K562 (cell line): ENCODE measurements around the gene SLC39A9.

Experiments
- ADNP ChIP-seq: fragments of 200-800 bp; sonication (Bioruptor generic); IDR thresholded peaks from 2 replicates; pipeline ENCODE4 v1.6.1; 2016; ENCODE audit warnings: missing genetic modification characterization, missing compliant biosample characterization
- CBX8 ChIP-seq: fragments of 200-600 bp; sonication (generic); IDR thresholded peaks from 2 replicates; pipeline ENCODE4 v1.6.1; 2012; ENCODE audit warnings: borderline replicate concordance, mixed run types, low read depth, mild to moderate bottlenecking, moderate library complexity, mixed read lengths, low read length, control low read depth, inconsistent platforms; ENCODE audit not compliant: poor library complexity, severe bottlenecking; ENCODE audit errors: extremely low read depth
- EP300 ChIP-seq: IDR thresholded peaks from 2 replicates; pipeline ENCODE4 v1.6.1; 2012; ENCODE audit warnings: low read length, improper control_type of control experiment
- ETV6 ChIP-seq, 3 experiments: fragments of 150-350 bp in 1 of 3; sonication (generic) in 1 of 3; formaldehyde crosslinking in 1 of 3; IDR thresholded peaks; 2 replicates each; pipeline versions ENCODE4 v1.6.1 to v1.8.0; 2014 to 2022; ENCODE audit warnings: borderline replicate concordance in 2 of 3, low read depth in 2 of 3, antibody characterized with exemption in 1 of 3, low read length in 1 of 3, mild to moderate bottlenecking in 1 of 3, missing genetic modification reagents in 1 of 3
- MAX ChIP-seq: sonication (generic); formaldehyde crosslinking; IDR thresholded peaks from 2 replicates; pipeline ENCODE4 v1.9.0; 2022; ENCODE audit warnings: mild to moderate bottlenecking, missing genetic modification reagents
- MYBL2 ChIP-seq, 2 experiments: fragments of 450-650 bp in 1 of 2; sonication (generic) in 1 of 2; formaldehyde crosslinking in 1 of 2; IDR thresholded peaks; 2 replicates each; pipeline versions ENCODE4 v1.6.1 to v1.8.1; 2017 to 2022; ENCODE audit warnings: borderline replicate concordance in 1 of 2, inconsistent platforms in 1 of 2, low read depth in 1 of 2, mild to moderate bottlenecking in 1 of 2, missing genetic modification reagents in 1 of 2, moderate library complexity in 1 of 2
- NFE2L1 ChIP-seq: fragments of 450-650 bp; IDR thresholded peaks from 2 replicates; pipeline ENCODE4 v1.6.1; 2016; ENCODE audit warnings: missing genetic modification characterization, low read depth, mild to moderate bottlenecking, missing compliant biosample characterization, moderate library complexity, borderline replicate concordance
- NRF1 ChIP-seq, 2 experiments: fragments of 450-650 bp; IDR thresholded peaks in 1 of 2; conservative IDR thresholded peaks in 1 of 2; 2 replicates each; pipeline ENCODE4 v1.6.1; 2014; ENCODE audit warnings: mild to moderate bottlenecking in 2 of 2
- POLR2AphosphoS5 ChIP-seq: IDR thresholded peaks from 2 replicates; pipeline ENCODE4 v1.6.1; 2011; ENCODE audit warnings: mild to moderate bottlenecking, low read depth, low read length, moderate library complexity; ENCODE audit not compliant: control insufficient read depth, insufficient read depth
- ZBTB8A ChIP-seq: fragments of 450-650 bp; IDR thresholded peaks from 2 replicates; pipeline ENCODE4 v1.6.1; 2018; ENCODE audit warnings: mild to moderate bottlenecking, moderate library complexity; ENCODE audit not compliant: partially characterized antibody
- ZZZ3 ChIP-seq: fragments of 450-650 bp; IDR thresholded peaks from 2 replicates; pipeline ENCODE4 v1.6.1; 2016; ENCODE audit warnings: antibody characterized with exemption, mild to moderate bottlenecking, moderate library complexity
- TF ChIP-seq, protein P1 (sequence below), 3 experiments: IDR thresholded peaks in 2 of 3; conservative IDR thresholded peaks in 1 of 3; 2 replicates each; pipeline ENCODE4 v1.5.1; 2011 to 2012; ENCODE audit warnings: low read length in 3 of 3, mild to moderate bottlenecking in 3 of 3, control low read depth in 2 of 3, improper control_type of control experiment in 1 of 3, inconsistent platforms in 1 of 3, low read depth in 1 of 3, mixed read lengths in 1 of 3, moderate library complexity in 1 of 3; ENCODE audit not compliant: insufficient read depth in 2 of 3
- TF ChIP-seq, protein P2 (sequence below): sonication (generic); formaldehyde crosslinking; IDR thresholded peaks from 2 replicates; pipeline ENCODE4 v1.8.0; 2022; ENCODE audit warnings: mild to moderate bottlenecking, missing genetic modification reagents
- TF ChIP-seq, protein P3 (sequence below), 2 experiments: fragments of 450-650 bp; IDR thresholded peaks; 2 replicates each; pipeline ENCODE4 v1.6.1; 2016

- TF ChIP-seq NRF1 (conservative IDR thresholded peaks at IDR 0.05 in 1 of 2, IDR thresholded peaks at IDR 0.05 in 1 of 2) (no peak), POLR2AphosphoS5 (no peak), CBX8 (no peak), ZBTB8A (no peak), MAX (CRISPR knock-in tag) (no peak), EP300 (no peak), ADNP (tag) (no peak), MYBL2 (IDR thresholded peaks at IDR 0.05; ENCODE audit: low read depth) (no peak), MYBL2 (CRISPR knock-in tag; IDR thresholded peaks at IDR 0.05; ENCODE audit: borderline replicate concordance) (no peak), ZZZ3 (no peak), ETV6 (IDR thresholded peaks at IDR 0.05; ENCODE audit: borderline replicate concordance in 1 of 2, low read depth in 2 of 2, low read length in 1 of 2) (no peak), ETV6 (CRISPR knock-in tag; IDR thresholded peaks at IDR 0.05; ENCODE audit: borderline replicate concordance) (no peak), NFE2L1 (tag) (no peak)
- TF ChIP-seq, protein P1, sequence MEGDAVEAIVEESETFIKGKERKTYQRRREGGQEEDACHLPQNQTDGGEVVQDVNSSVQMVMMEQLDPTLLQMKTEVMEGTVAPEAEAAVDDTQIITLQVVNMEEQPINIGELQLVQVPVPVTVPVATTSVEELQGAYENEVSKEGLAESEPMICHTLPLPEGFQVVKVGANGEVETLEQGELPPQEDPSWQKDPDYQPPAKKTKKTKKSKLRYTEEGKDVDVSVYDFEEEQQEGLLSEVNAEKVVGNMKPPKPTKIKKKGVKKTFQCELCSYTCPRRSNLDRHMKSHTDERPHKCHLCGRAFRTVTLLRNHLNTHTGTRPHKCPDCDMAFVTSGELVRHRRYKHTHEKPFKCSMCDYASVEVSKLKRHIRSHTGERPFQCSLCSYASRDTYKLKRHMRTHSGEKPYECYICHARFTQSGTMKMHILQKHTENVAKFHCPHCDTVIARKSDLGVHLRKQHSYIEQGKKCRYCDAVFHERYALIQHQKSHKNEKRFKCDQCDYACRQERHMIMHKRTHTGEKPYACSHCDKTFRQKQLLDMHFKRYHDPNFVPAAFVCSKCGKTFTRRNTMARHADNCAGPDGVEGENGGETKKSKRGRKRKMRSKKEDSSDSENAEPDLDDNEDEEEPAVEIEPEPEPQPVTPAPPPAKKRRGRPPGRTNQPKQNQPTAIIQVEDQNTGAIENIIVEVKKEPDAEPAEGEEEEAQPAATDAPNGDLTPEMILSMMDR (IDR thresholded peaks at IDR 0.05 in 2 of 3, conservative IDR thresholded peaks at IDR 0.05 in 1 of 3; ENCODE audit: insufficient read depth in 2 of 3, low read depth in 1 of 3, low read length in 3 of 3) = no peak
- TF ChIP-seq, protein P2, sequence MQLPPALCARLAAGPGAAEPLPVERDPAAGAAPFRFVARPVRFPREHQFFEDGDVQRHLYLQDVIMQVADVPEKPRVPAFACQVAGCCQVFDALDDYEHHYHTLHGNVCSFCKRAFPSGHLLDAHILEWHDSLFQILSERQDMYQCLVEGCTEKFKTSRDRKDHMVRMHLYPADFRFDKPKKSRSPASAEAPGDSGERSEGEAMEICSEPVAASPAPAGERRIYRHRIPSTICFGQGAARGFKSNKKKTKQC (CRISPR knock-in tag) = no peak
- TF ChIP-seq, protein P3, sequence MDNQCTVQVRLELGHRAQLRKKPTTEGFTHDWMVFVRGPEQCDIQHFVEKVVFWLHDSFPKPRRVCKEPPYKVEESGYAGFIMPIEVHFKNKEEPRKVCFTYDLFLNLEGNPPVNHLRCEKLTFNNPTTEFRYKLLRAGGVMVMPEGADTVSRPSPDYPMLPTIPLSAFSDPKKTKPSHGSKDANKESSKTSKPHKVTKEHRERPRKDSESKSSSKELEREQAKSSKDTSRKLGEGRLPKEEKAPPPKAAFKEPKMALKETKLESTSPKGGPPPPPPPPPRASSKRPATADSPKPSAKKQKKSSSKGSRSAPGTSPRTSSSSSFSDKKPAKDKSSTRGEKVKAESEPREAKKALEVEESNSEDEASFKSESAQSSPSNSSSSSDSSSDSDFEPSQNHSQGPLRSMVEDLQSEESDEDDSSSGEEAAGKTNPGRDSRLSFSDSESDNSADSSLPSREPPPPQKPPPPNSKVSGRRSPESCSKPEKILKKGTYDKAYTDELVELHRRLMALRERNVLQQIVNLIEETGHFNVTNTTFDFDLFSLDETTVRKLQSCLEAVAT (IDR thresholded peaks at IDR 0.05) = no peak
These were observed 91.9 kb downstream of the SLC39A9 start for GRCh38 chr14:69490219-69490918.
